ENCODE results near the gene RPL26.
"Not testable (repeated sequence)": the region's sequence is repeated elsewhere in the genome, so short reads cannot be mapped to it uniquely, and the experiment has no call there.

RPL26 gene

DNA sequence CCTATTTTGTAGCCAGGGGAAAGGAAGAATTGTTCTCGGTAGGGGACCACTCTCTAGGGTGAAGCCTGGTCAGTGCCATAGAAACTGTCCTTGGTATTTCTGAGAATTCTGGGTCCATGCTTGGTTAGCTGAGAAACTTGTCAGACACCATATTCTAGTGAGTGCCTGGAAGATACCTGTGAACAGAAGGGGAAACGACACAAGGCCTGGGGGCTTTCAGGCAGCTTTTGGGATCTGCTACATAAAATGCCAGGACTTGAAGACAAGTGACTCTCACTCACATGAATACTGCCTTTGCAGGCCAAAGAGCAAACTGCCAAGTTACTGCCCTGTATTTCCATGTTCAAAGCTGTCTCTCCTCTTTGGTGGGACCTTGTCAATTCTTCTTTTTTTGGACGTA lies 25.1 kb downstream of the RPL26 start:
- no peak for DNase-seq (ENCODE audit: low read depth)
- no peak overlapping the region for H3K4me3 ChIP-seq (ENCODE audit: low read length)
- TF ChIP-seq, protein P1, sequence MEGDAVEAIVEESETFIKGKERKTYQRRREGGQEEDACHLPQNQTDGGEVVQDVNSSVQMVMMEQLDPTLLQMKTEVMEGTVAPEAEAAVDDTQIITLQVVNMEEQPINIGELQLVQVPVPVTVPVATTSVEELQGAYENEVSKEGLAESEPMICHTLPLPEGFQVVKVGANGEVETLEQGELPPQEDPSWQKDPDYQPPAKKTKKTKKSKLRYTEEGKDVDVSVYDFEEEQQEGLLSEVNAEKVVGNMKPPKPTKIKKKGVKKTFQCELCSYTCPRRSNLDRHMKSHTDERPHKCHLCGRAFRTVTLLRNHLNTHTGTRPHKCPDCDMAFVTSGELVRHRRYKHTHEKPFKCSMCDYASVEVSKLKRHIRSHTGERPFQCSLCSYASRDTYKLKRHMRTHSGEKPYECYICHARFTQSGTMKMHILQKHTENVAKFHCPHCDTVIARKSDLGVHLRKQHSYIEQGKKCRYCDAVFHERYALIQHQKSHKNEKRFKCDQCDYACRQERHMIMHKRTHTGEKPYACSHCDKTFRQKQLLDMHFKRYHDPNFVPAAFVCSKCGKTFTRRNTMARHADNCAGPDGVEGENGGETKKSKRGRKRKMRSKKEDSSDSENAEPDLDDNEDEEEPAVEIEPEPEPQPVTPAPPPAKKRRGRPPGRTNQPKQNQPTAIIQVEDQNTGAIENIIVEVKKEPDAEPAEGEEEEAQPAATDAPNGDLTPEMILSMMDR (conservative IDR thresholded peaks at IDR 0.05; ENCODE audit: low read depth, low read length): no peak

DNA sequence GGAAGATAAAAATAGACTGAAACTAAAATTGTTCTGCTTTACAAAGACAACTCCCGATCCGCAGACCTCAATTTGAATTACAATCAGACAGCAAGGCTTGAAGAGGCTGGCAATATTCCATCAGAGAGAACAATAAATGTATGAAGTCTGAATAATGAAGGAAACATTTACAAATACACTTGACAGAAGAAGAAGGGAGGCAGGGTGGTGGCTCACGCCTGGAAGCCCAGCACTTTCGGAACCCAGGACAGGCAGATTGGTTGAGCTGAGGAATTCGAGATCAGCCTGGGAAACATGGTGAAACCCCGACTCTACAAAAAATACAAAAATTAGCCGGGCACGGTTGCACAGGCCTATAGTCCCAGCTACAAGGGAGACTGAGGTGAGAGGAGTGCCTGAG lies 28.8 kb downstream of the RPL26 start:
- no peak for DNase-seq (ENCODE audit: low read depth)
- TF ChIP-seq, protein P1 (conservative IDR thresholded peaks at IDR 0.05; ENCODE audit: low read depth, low read length): no peak
- no peak overlapping the region for H3K4me3 ChIP-seq (ENCODE audit: low read length)

DNA sequence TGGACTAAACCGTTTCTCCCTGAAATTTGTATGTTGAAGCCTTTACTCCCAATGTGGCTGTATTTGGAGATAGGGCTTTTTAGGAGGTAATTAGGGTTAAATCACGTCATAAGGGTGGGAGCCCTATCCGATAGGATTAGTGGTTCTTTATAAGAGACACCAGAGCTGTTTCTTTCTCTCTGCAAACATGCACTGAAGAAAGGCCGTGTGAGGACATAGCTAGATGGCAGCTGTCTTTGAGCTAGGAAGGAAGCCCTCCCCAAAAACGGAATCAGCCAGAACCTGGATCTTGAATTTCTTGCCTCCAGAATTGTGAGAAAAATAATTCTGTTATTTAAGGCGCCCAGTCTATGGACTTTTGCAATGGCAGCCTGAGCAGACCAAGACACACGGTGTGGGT lies 29.3 kb downstream of the RPL26 start:
- no peak overlapping the region for H3K4me3 ChIP-seq (ENCODE audit: low read length)
- TF ChIP-seq, protein P1 (conservative IDR thresholded peaks at IDR 0.05; ENCODE audit: low read depth, low read length): no peak
- no peak for DNase-seq (ENCODE audit: low read depth)

DNA sequence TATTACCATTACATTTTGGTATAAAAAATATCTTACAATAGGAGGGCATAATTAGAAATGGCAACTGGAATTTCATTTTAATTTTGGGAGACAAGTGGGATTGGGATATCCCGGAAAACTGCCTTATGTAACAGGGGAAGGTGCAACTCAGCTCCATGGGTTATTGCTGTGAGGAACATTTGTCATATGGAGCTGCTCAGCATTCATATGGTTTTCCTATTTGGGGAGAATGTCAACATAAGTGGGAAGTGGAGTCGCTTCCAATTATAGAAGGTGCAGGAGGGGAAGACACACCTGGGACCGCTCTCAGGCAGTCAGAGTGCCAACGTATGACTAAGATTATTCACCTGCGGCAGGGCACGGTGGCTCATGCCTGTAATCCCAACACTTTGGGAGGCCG lies 32.7 kb downstream of the RPL26 start:
- DNase-seq (ENCODE audit: low read depth): no peak
- TF ChIP-seq, protein P1 (conservative IDR thresholded peaks at IDR 0.05; ENCODE audit: low read depth, low read length): no peak
- no peak overlapping the region for H3K4me3 ChIP-seq (ENCODE audit: low read length)

DNA sequence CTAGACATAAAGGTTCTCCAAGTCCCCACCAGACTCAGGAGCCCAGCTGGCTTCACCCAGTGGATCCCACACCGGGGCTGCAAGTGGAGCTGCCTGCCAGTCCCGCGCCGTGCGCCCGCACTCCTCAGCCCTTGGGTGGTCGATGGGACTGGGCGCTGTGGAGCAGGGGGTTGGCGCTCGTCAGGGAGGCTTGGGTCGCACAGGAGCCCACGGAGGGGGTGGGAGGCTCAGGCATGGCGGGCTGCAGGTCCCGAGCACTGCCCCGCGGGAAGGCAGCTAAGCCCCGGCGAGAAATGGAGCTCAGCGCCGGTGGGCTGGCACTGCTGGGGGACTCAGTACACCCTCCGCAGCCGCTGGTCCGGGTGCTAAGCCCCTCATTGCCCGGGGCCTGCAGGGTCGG lies 36.0 kb downstream of the RPL26 start:
- not testable (repeated sequence) for H3K4me3 ChIP-seq (ENCODE audit: low read length); DNase-seq (ENCODE audit: low read depth)

DNA sequence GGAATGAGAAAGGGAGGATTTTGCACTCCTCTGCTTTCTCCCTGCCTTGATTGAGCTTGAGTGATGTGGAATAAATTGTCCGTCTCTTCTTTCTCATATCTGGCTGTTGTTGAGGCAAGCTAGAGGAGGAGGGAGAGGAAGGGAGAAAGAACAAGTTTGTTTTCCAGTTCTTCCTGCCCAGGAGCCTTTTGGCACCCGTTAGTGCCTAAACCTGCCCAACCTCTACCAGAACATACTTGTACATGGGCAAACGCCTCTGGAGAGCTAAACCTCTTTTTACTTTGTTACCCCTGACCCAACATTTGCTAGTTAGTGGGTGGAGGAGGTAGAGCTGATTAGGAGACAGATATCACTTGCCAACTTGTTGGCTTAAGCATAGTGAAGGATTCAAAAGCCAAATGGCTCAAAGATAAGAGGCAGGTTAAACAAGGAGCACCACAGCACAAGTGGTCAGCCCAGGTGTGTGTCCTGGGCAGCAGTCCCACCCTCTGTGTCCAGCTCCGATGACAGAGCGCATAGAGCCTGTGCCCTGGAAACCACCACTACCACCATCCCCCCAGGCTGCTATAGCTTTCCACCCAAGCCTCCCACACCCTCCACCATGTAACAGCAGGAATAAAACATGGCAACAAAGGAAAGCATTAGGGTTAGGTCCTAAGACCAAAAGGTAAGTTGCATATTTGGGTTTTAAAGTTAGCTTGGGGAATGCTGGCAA lies 36.9 kb downstream of the RPL26 start:
- no peak overlapping the region for H3K4me3 ChIP-seq (ENCODE audit: low read length)
- DNase-seq (ENCODE audit: low read depth): no peak
- TF ChIP-seq, protein P1 (conservative IDR thresholded peaks at IDR 0.05; ENCODE audit: low read depth, low read length): no peak

DNA sequence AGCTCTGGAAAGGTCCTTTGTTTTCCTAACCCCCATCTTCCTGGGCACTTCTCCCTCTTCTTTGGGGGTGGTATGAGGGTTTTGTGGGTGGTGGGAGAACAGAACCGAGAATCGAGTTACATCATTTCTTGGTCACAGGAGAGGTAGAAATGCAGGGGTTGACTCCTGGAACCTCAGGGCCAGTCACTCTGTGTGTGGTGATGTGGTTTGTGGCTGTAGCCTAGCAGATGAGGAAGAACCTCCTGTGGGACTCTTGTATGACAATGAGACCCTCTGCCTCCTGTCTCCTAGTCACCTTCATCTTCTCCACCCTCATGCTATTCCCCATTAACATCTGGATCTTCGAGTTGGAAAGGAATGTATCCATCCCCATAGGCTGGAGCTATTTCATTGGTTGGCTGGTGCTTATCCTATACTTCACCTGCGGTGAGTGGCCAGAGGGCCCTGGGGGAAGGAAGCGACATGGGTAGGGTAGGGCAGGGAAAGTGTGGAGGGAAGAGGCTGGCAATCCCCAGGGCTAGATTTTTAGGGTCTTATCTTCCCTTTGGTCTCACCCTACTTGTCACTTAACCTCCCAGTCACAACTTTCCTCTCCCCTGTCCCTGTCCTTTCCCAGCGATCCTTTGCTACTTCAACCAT lies 37.8 kb downstream of the RPL26 start:
- TF ChIP-seq, protein P1 (conservative IDR thresholded peaks at IDR 0.05; ENCODE audit: low read depth, low read length): no peak
- no peak for DNase-seq (ENCODE audit: low read depth)
- H3K4me3 ChIP-seq (ENCODE audit: low read length): no peak overlapping the region

Data from retinal pigment epithelial cell (primary cell).